Esophagus muscularis mucosa (tissue), 4 donors: ENCODE data around the gene CDKN3. TPM values are rescaled to one million over a fixed set of nuclear protein-coding genes. Genes with fewer than 3 reads are reported as not detected.
"Not testable (repeated sequence)": the region's sequence is repeated elsewhere in the genome, so short reads cannot be mapped to it uniquely, and the experiment has no call there.

Source experiments
- DNase-seq: peaks from one replicate; pipeline ENCODE4 v3.0.0-alpha.2; 2017; ENCODE audit errors: extremely low spot score
- H3K27ac ChIP-seq, 4 donors: fragments of 200-600 bp; sonication (generic); replicated peaks in 1 of 4; 1 replicate in 3 of 4; 2 replicates in 1 of 4; pipeline ENCODE4 v1.5.1; 2016 to 2019; ENCODE audit warnings: mild to moderate bottlenecking in 1 of 4
- H3K27me3 ChIP-seq, 4 donors: fragments of 200-600 bp; sonication (generic); one replicate each; pipeline versions ENCODE4 v1.5.1 to v1.6.0; 2016 to 2019
- H3K36me3 ChIP-seq, 4 donors: fragments of 200-600 bp; sonication (generic); one replicate each; pipeline ENCODE4 v1.5.1; 2016 to 2019
- H3K4me1 ChIP-seq, 4 donors: fragments of 200-600 bp; sonication (generic); one replicate each; pipeline ENCODE4 v1.5.1; 2016 to 2019
- H3K4me3 ChIP-seq, 4 donors: fragments of 200-600 bp; sonication (generic); 1 replicate in 2 of 4; 2 replicates in 2 of 4; pipeline ENCODE4 v1.5.1; 2016 to 2019; ENCODE audit warnings: mild to moderate bottlenecking in 4 of 4, moderate library complexity in 1 of 4
- H3K9me3 ChIP-seq, 4 donors: fragments of 200-600 bp; sonication (generic); 1 replicate in 3 of 4; 2 replicates in 1 of 4; pipeline ENCODE4 v1.5.1; 2016 to 2019
- EP300 ChIP-seq: sonication (generic); formaldehyde crosslinking; IDR thresholded peaks from one replicate; pipeline ENCODE4 v1.6.1; 2017; ENCODE audit warnings: antibody characterized with exemption
- POLR2A ChIP-seq: fragments of 450-650 bp; IDR thresholded peaks from one replicate; pipeline ENCODE4 v1.6.1; 2017; ENCODE audit warnings: antibody characterized with exemption, moderate library complexity, mild to moderate bottlenecking, low read depth
- POLR2AphosphoS5 ChIP-seq, 2 donors: sonication (generic); formaldehyde crosslinking; IDR thresholded peaks; one replicate each; pipeline ENCODE4 v1.6.1; 2017; ENCODE audit warnings: antibody characterized with exemption in 2 of 2
- WGBS: methylation state at CpG from one replicate; pipeline ENCODE4 v1.1.5; 2018; 5-methylcytosine and 5-hydroxymethylcytosine counted together
- intact Hi-C: fragments of 100-400 bp; cut with DNase I; formaldehyde crosslinking; loops from one replicate; pipeline ENCODE4 v1.15.1; 2023
- total RNA-seq, 4 donors: library from RNA; depleted of rRNA; stranded (reverse); fragments of >200 nt; gene quantifications; one replicate each; pipeline versions ENCODE4 v1.1.0 to v1.2.1, GENCODE V29; 2016
- TF ChIP-seq, protein P1 (sequence below), 3 experiments: fragments of 200-600 bp in 2 of 3; fragments of 450-650 bp in 1 of 3; sonication (generic) in 2 of 3; IDR thresholded peaks; one replicate each; pipeline ENCODE4 v1.5.1; 2017 to 2019; ENCODE audit warnings: antibody characterized with exemption in 3 of 3, mild to moderate bottlenecking in 2 of 3, moderate library complexity in 1 of 3

CDKN3 gene
- total RNA-seq, 4 donors from 2014 or later: 0.65 to 4.8 (median 1.0) TPM

DNA sequence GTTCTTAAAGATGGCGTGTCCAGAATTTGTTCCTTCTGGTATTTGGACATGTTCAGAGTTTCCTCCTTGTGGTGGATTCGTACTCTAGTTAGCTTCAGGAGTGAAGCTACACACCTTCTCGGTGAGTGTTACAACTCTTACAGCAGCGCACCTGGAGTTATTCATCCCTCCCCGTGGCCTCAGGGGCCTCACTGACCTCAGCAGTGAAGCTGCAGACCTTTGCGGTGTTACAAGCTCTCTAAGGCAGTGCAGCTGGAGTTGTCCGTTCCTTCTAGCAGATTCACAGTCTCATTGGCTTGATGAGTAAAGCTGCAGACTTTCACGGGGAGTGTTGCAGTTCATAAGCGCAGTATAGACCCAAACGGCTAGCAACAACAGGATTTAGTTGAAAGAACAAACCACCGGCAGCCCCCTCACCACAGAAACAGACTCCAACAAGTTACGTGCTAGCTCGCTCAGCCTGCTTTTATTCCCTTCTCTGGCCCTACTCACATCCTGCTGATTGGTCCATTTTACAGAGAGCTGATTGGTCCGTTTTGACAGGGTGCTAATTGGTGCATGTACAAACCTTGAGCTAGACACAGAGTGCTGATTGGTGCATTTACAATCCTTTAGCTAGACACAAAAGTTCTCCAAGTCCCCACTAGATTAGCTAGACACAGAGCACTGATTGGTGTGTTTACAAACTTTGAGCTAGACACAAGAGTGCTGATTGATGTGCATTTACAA is 4.5 kb upstream of the CDKN3 start:
- H3K4me1 ChIP-seq: peaks cover 3 to 9% (median 5%) of the 10 kb centered on the region in 4 donors
- H3K27me3 ChIP-seq: peaks cover 0 to 6% (median under 1%) of the 10 kb centered on the region in 4 donors
- no peak for DNase-seq
- TF ChIP-seq POLR2A (no peak), EP300 (no peak), POLR2AphosphoS5 (IDR thresholded peaks at IDR 0.05) (no peak)
- TF ChIP-seq, protein P1, sequence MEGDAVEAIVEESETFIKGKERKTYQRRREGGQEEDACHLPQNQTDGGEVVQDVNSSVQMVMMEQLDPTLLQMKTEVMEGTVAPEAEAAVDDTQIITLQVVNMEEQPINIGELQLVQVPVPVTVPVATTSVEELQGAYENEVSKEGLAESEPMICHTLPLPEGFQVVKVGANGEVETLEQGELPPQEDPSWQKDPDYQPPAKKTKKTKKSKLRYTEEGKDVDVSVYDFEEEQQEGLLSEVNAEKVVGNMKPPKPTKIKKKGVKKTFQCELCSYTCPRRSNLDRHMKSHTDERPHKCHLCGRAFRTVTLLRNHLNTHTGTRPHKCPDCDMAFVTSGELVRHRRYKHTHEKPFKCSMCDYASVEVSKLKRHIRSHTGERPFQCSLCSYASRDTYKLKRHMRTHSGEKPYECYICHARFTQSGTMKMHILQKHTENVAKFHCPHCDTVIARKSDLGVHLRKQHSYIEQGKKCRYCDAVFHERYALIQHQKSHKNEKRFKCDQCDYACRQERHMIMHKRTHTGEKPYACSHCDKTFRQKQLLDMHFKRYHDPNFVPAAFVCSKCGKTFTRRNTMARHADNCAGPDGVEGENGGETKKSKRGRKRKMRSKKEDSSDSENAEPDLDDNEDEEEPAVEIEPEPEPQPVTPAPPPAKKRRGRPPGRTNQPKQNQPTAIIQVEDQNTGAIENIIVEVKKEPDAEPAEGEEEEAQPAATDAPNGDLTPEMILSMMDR (IDR thresholded peaks at IDR 0.05): no peak
- no peak overlapping the region for H3K4me3 ChIP-seq
- H3K9me3 ChIP-seq: no peaks in the 10 kb centered on the region
- no peak overlapping the region for H3K27ac ChIP-seq
- intact Hi-C loops: no loop called here
- H3K36me3 ChIP-seq: no peaks in the 10 kb centered on the region
- WGBS: 75% methylated on average over 14 of the region's 14 CpGs

DNA sequence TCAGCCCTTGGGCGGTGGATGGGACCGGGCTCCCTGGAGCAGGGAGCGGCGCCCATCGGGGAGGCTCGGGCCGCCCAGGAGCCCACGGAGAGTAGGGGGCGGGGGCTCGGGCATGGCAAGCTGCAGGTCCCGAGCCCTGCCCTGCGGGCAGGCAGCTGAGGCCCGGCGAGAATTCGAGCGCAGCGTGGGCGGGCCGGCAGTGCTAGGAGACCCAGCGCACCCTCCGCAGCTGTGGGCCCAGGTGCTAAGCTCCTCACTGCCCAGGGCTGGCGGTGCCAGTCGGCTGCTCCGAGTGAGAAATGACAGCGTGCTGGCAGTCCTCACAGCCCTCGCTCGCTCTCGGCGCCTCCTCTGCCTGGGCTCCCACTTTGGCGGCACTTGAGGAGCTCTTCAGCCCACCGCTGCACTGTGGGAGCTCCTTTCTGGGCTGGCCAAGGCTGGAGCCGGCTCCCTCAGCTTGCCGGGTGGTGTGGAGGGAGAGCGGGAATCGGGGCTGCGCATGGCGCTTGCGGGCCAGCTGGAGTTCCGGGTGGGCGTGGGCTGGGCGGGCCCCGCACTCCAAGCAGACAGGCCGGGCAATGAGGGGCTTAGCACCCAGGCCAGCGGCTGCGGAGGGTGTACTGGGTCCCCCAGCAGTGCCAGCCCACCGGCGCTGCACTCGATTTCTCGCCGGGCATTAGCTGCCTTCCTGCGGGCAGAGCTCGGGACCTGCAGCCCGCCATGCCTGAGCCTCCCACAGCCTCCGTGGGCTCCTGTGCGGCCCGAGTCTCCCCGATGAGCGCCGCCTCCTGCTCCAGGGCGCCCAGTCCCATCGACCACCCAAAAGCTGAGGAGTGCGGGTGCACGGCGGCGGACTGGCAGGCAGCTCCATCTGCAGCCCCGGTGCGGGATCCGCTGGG is 3.6 kb upstream of the CDKN3 start:
- H3K4me3 ChIP-seq, H3K9me3 ChIP-seq, DNase-seq, H3K27ac ChIP-seq, H3K27me3 ChIP-seq, intact Hi-C loops, H3K36me3 ChIP-seq: not testable (repeated sequence)
- WGBS: 100% methylated on average over 4 of the region's 68 CpGs
- peaks cover 8 to 15% (median 9%) of the 10 kb centered on the region in 4 donors for H3K4me1 ChIP-seq

DNA sequence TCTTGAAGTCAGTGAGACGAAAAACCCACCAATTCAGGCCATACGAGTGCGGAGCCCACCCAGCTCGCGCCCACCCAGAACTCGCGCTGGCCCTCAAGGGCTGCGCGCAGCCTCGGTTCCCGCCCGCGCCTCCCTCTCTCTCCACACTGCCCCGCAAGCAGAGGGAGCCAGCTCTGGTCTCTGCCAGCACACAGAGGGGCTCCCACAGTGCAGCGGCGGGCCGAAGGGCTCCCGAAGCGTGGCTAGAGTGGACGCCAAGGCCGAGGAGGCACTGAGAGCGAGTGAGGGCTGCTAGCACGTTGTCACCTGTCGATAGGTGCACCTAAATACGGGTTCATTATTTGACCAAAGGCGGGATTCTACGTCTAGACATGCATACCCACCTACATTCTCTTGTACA is 2.2 kb upstream of the CDKN3 start:
- TF ChIP-seq, protein P1 (IDR thresholded peaks at IDR 0.05): no peak
- TF ChIP-seq EP300: no peak
- no peak for TF ChIP-seq POLR2AphosphoS5 (IDR thresholded peaks at IDR 0.05)
- TF ChIP-seq POLR2A: no peak
- Histone ChIP-seq H3K36me3 (no peaks in the 10 kb centered on the region), H3K4me3 (no peak overlapping the region), H3K27me3 (peaks cover 0 to 4% (median 0%) of the 10 kb centered on the region in 4 donors), H3K4me1 (peaks cover 8 to 15% (median 9%) of the 10 kb centered on the region in 4 donors), H3K9me3 (no peaks in the 10 kb centered on the region), H3K27ac (no peak overlapping the region)
- DNase-seq: no peak
- intact Hi-C loops: no loop called here
- 98% methylated on average over 27 of the region's 27 CpGs for WGBS

DNA sequence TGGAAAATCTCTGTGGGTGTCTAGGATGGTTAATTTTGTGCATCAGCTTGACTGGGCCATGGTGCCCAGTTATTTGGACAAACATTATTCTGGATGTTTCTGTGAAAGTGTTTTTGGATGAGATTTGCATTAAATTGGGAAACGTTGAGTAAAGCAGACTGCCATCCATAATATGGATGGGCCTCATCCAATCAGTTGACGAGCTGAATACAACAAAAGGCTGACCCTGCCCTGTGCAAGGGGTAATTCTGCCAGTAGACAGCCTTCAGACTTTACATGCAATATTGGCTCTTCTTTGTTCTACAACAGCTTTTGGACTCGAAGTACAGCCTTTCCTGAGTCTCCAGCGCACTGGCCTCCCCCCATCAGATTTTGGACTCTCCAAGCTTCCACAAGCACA is 1.5 kb upstream of the CDKN3 start:
- WGBS: 84% methylated on average over 4 of the region's 4 CpGs
- peaks cover 0 to 4% (median 0%) of the 10 kb centered on the region in 4 donors for H3K27me3 ChIP-seq
- intact Hi-C loops: loop anchor here (5.0 kb wide), 1 partner anchor 47 kb away; the partner anchor contains the start of gene CNIH1

More for the DNA sequence above, 1.5 kb upstream of the CDKN3 start:
- peaks cover 8 to 15% (median 9%) of the 10 kb centered on the region in 4 donors for H3K4me1 ChIP-seq
- DNase-seq: no peak
- H3K4me3 ChIP-seq: no peak overlapping the region
- no peaks in the 10 kb centered on the region for H3K36me3 ChIP-seq
- no peak for TF ChIP-seq POLR2AphosphoS5 (IDR thresholded peaks at IDR 0.05)
- TF ChIP-seq, protein P1 (IDR thresholded peaks at IDR 0.05): no peak
- TF ChIP-seq POLR2A: no peak
- TF ChIP-seq EP300: no peak
- H3K27ac ChIP-seq: no peak overlapping the region
- H3K9me3 ChIP-seq: no peaks in the 10 kb centered on the region
